Cardiac fibroblast (primary cell): ENCODE data around the gene NISCH.

ENCODE experiments used
- DNase-seq, 2 donors: peaks; one replicate each; pipeline versions ENCODE4 v3.0.0 to v3.0.0-alpha.2; 2010; ENCODE audit warnings: low read depth in 2 of 2
- H3K4me3 ChIP-seq, 2 donors: replicated peaks in 1 of 2; 1 replicate in 1 of 2; 2 replicates in 1 of 2; pipeline ENCODE4 v1.5.1; 2011; ENCODE audit warnings: low read depth in 2 of 2, low read length in 2 of 2, mild to moderate bottlenecking in 2 of 2, moderate library complexity in 1 of 2
- CTCF ChIP-seq: IDR thresholded peaks from one replicate; pipeline ENCODE4 v1.5.1; 2011; ENCODE audit warnings: low read depth, mild to moderate bottlenecking, low read length, inconsistent platforms

The NISCH gene

GRCh38 chr3:52431459-52432223, 23.8 kb upstream of the NISCH start:
- H3K4me3 ChIP-seq, result no peak overlapping the region
- no peak for DNase-seq
- no peak for TF ChIP-seq CTCF

GRCh38 chr3:52432225-52432624, 23.2 kb upstream of the NISCH start:
- DNase-seq, result no peak
- no peak for TF ChIP-seq CTCF
- H3K4me3 ChIP-seq, result no peak overlapping the region

GRCh38 chr3:52432691-52433141, 22.7 kb upstream of the NISCH start:
- no peak for TF ChIP-seq CTCF
- no peak overlapping the region for H3K4me3 ChIP-seq
- DNase-seq, result no peak

- no peak for TF ChIP-seq CTCF
- DNase-seq, result no peak
- H3K4me3 ChIP-seq, result no peak overlapping the region
These were observed 21.9 kb upstream of the NISCH start for GRCh38 chr3:52433328-52433995.

GRCh38 chr3:52433996-52434479, 21.4 kb upstream of the NISCH start:
- H3K4me3 ChIP-seq, result no peak overlapping the region
- no peak for DNase-seq
- TF ChIP-seq CTCF, result no peak

GRCh38 chr3:52434491-52435115, 20.8 kb upstream of the NISCH start:
- no peak overlapping the region for H3K4me3 ChIP-seq
- TF ChIP-seq CTCF, result no peak
- no peak for DNase-seq
